Lower leg skin (tissue), 4 donors: ENCODE data around the gene C1orf35. TPM values are rescaled to one million over a fixed set of nuclear protein-coding genes. Genes with fewer than 3 reads are reported as not detected.

Source experiments
- DNase-seq, 2 donors: peaks; one replicate each; pipeline ENCODE4 v3.0.0-alpha.2; 2019; ENCODE audit warnings: low spot score in 2 of 2
- H3K4me3 ChIP-seq: fragments of 200-600 bp; sonication (generic); 2 replicates; pipeline ENCODE4 v1.5.1; 2017; ENCODE audit warnings: mild to moderate bottlenecking, low read depth; ENCODE audit not compliant: poor library complexity, severe bottlenecking
- CTCF ChIP-seq, 3 donors: fragments of 450-650 bp; IDR thresholded peaks; one replicate each; pipeline ENCODE4 v1.5.1; 2016; ENCODE audit warnings: antibody characterized with exemption in 3 of 3, mild to moderate bottlenecking in 3 of 3, moderate library complexity in 2 of 3
- POLR2A ChIP-seq, 2 donors: fragments of 450-650 bp; IDR thresholded peaks; one replicate each; pipeline ENCODE4 v1.6.1; 2016 to 2017; ENCODE audit warnings: antibody characterized with exemption in 2 of 2, mild to moderate bottlenecking in 1 of 2, moderate library complexity in 1 of 2
- WGBS, 2 donors: methylation state at CpG; one replicate each; pipeline ENCODE4 v1.1.5; 2018; 5-methylcytosine and 5-hydroxymethylcytosine counted together
- intact Hi-C: fragments of 100-400 bp; cut with DNase I; formaldehyde crosslinking; loops from one replicate; pipeline ENCODE4 v1.15.0; 2023; ENCODE audit warnings: low total_unique reads
- total RNA-seq, 4 donors: library from RNA; depleted of rRNA; stranded (reverse); fragments of >200 nt; gene quantifications; one replicate each; pipeline ENCODE4 v1.1.0, GENCODE V29; 2016

Gene C1orf35
- total RNA-seq, 4 donors from 2014 or later, result 16.9 to 37.0 (median 31.3) TPM

GRCh38 chr1:228109073-228109961 is 6.2 kb upstream of the C1orf35 start, which contains the start of gene MRPL55:
MRPL55 (minus strand) TSS chr1:228109299; CDS start chr1:228108260, 1,039 bp downstream.
- peak; percentile 98 to 100 for DNase-seq
- WGBS, 2 donors, result 1 to 2% methylated on average over 32 to 44 of the region's 66 CpGs
- peak within 1 kb of the TSS; percentile 98 for H3K4me3 ChIP-seq
- intact Hi-C loops, result no loop called here
- no peak for TF ChIP-seq POLR2A (IDR thresholded peaks at IDR 0.05)
- no peak for TF ChIP-seq CTCF (IDR thresholded peaks at IDR 0.05)

- H3K4me3 ChIP-seq, result peak overlapping the region; percentile 98
- intact Hi-C loops, result no loop called here
- WGBS, 2 donors, result 4 to 6% methylated on average over 8 of the region's 8 CpGs
- no peak for DNase-seq
- TF ChIP-seq CTCF (IDR thresholded peaks at IDR 0.05) (no peak), POLR2A (IDR thresholded peaks at IDR 0.05) (no peak)
Measured at GRCh38 chr1:228108742-228109072, 5.6 kb upstream of the C1orf35 start.

- TF ChIP-seq POLR2A (IDR thresholded peaks at IDR 0.05) (no peak), CTCF (IDR thresholded peaks at IDR 0.05) (no peak)
- DNase-seq, result peak in 1 of 2 donors; percentile 76
- WGBS, 2 donors, result 76 to 81% methylated on average over 11 of the region's 11 CpGs
- no peak overlapping the region for H3K4me3 ChIP-seq
- intact Hi-C loops, result no loop called here
Measured at GRCh38 chr1:228108055-228108690, 5.0 kb upstream of the C1orf35 start.

GRCh38 chr1:228107636-228108035 is 4.5 kb upstream of the C1orf35 start:
- DNase-seq, result peak in 1 of 2 donors; percentile 82
- intact Hi-C loops, result no loop called here
- 89 to 90% methylated on average over 17 to 18 of the region's 19 CpGs for WGBS, 2 donors
- no peak overlapping the region for H3K4me3 ChIP-seq
- TF ChIP-seq CTCF (IDR thresholded peaks at IDR 0.05) (no peak), POLR2A (IDR thresholded peaks at IDR 0.05) (no peak)

- intact Hi-C loops, result no loop called here
- no peak overlapping the region for H3K4me3 ChIP-seq
- DNase-seq, result no peak
- 89 to 90% methylated on average over 9 of the region's 9 CpGs for WGBS, 2 donors
- no peak for TF ChIP-seq CTCF (IDR thresholded peaks at IDR 0.05)
- no peak for TF ChIP-seq POLR2A (IDR thresholded peaks at IDR 0.05)
Measured at GRCh38 chr1:228106800-228107054, 3.6 kb upstream of the C1orf35 start.
